Measurements from ENCODE around the gene AKAP4. TPM values are rescaled to one million over a fixed set of nuclear protein-coding genes. Genes with fewer than 3 reads are reported as not detected.

Gene AKAP4
- total RNA-seq: not detected
- long read RNA-seq: 0 reads

DNA sequence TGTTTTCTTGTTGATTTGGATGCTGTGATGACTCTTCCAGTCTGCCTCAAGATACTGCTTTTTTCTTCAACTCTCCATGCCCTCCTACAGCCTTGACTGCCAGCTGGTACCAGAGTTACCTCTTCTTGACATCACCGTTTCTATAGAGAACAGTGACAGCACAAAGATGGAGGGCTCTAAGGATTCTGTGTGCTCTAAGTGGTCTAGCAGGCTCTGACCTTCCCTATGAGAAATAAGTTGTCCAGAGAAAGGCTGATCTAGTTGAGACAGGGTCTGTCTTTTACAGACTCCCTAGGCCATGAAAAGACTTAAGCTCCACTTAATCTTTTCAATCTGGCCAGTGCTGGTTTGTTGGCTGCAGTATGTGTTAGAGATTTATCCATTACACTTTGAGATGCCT, at the start of gene AKAP4:
Gene AKAP4 (minus strand): TSS at position 101 of the 400 bp plus-strand sequence. CDS start 118 bp downstream, outside the sequence.
- ATAC-seq (ENCODE audit: poor library complexity): no peak
- no peak for DNase-seq
- intact Hi-C loops (cut with DNase I): no loop called here

DNA sequence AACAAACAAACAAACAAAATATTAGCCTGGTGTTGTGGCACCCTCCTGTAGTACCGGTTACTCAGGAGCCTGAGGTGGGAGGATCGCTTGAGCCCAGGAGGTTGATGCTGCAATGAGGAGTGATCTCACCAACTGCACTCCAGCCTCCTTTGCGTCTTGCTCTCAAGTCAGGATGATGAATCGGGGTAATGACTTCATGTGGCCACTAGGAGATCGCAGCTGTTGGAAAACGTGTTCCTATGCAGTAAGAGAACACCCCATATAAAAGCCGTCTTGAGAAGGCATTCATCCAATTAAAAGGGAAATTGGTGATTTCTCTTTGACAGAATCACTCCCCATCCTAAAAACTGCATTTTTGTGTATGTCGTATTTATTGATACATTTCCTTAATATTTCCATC, 10.7 kb upstream of the AKAP4 start:
- intact Hi-C loops (cut with DNase I): no loop called here
- DNase-seq: no peak
- ATAC-seq (ENCODE audit: poor library complexity): no peak

GRCh38 chrX:50206753-50207152, 5.9 kb upstream of the AKAP4 start:
- intact Hi-C loops (cut with DNase I): no loop called here
- ATAC-seq (ENCODE audit: poor library complexity) (no peak), DNase-seq (no peak)

DNA sequence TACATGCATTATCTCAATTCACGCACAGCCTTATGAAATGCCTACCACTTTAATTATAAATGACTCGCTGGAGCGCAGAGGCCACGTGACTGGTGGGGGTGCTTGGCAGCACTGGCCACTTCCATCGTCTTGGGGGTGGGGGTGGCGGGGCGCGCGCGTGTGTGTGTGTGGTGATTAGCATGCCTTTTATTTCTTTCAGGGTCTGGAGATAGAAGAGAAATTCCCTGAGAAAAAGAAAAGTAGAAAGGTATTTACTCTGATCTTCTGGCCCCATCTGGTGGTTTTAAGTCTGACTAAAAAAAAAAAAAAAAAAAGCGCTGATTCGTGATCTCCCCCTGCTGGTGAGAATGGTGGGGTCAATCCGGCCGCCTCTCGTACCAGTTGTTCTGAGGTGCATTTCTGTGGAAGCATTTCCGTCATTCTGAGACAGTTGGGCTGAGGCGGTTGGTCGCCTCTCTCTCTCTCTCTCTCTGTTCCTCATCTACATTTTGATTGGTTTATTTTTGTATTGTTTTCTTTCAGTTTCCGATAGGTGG, 3.6 kb upstream of the AKAP4 start, which contains the start of gene CCNB3:
Gene CCNB3 (plus strand): TSS at position 402 of the 536 bp plus-strand sequence. CDS start 80,399 bp downstream, outside the sequence.
- ATAC-seq (ENCODE audit: poor library complexity) (peak; percentile 96), DNase-seq (peak; percentile 78)
- intact Hi-C loops (cut with DNase I): no loop called here

DNA sequence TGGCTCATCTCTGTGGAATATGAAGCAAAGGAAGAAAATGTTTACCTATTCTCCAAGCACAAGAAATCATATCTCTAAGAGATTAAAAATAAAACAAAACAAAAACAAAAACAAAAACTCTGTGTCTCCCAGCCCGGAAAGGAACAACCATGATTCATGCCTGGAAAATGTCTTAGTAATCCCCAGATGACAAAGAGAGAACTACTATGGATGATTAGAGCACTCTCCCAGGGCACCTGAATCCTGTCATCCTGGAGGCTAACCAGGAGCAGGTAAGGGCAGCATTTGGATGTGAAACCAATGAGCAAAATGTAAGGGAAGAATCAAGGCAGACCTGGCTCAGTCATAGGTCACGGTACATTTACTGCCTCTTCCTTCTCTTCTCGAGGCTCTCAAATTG, 1.7 kb upstream of the AKAP4 start:
- no peak for DNase-seq
- ATAC-seq (ENCODE audit: poor library complexity): no peak
- intact Hi-C loops (cut with DNase I): no loop called here

- ATAC-seq (ENCODE audit: poor library complexity): no peak
- no peak for DNase-seq
- intact Hi-C loops (cut with DNase I): no loop called here
Observed at GRCh38 chrX:50198348-50198747, 2.5 kb downstream of the AKAP4 start.

DNA sequence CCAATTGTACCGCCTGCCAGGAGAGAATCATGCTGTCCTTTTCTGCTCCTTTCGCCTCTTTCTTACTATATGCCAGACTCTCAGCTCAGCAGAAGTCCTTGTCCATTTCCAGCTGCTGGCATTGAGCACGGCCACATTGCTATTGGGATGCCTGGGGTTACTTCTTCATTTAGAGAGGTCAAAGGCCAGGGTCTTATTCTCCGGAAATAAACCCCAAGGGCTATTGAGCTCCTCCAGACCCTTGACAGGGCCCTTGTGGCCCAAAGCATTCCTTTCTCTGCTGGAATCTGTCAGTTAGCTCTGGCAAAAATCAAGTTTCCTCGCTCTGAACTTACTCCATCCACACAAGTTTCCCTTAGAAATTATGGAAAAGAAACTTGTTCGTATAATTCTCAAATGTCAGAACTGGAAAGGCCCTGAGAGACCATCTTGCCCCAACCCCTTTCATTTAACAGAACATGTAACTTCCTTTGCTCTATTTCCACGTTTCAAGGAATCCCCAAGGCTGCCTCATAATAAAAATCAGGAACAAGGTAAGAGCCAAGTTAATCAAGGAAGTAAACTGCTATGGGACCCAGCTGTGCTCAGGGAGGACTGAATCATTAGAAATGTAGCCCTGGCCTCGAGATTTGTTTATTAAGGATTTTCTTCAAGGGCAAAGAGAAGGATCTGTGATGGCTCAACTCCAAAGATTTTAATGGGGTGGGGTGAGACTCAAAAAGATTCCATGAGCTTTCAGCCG, 11.8 kb downstream of the AKAP4 start:
- intact Hi-C loops (cut with DNase I): no loop called here
- DNase-seq: no peak

DNA sequence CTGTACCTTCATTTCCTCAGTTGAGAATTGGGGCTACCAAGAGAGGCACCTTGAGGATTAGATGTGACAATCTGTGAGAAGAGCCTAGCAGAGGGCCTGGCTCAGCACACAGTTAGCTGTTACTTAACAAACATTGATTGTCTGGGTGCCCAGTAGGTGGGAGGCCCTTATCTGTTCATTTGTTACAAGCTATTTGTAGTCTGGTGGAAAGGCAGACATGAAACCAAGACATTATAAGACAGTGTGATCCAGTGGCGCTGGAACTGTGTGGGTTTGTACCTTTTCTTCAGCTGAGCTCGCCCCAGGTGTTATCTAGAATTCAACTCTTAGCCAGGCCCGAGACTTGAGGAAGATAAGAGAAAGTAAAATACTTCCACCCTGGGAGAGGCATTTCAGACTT, 16.9 kb downstream of the AKAP4 start:
- DNase-seq (no peak), ATAC-seq (ENCODE audit: poor library complexity) (no peak)
- intact Hi-C loops (cut with DNase I): no loop called here

More for the DNA sequence above, 11.8 kb downstream of the AKAP4 start:
- ATAC-seq (ENCODE audit: poor library complexity): no peak

- no peak for ATAC-seq (ENCODE audit: poor library complexity)
- intact Hi-C loops (cut with DNase I): no loop called here
- DNase-seq: no peak
Observed at GRCh38 chrX:50180073-50180940, 20.5 kb downstream of the AKAP4 start.

- DNase-seq: no peak
- intact Hi-C loops (cut with DNase I): no loop called here
- ATAC-seq (ENCODE audit: poor library complexity): no peak
Observed at GRCh38 chrX:50169717-50170116, 31.1 kb downstream of the AKAP4 start.

DNA sequence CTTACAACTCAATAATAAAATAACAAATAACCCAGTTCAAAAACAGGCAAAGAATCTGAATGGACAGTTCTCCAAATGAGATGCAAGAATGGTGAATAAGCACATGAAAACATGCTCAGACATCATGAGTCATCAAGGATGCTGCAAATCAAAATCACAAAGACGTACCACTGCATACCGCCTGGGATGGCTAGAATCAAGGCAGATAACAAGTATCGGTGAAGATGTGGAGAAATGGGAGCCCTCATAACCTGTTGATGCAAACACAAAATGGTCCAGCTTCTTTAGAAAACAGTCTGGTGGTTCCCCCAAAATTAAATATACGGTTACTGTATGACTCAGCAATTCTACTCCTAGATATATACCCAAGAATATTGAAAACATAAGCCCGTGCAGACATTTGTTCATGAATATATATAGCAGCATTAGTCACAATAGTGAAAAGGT, 32.5 kb downstream of the AKAP4 start:
- no peak for ATAC-seq (ENCODE audit: poor library complexity)
- intact Hi-C loops (cut with DNase I): no loop called here
- DNase-seq: no peak

DNA sequence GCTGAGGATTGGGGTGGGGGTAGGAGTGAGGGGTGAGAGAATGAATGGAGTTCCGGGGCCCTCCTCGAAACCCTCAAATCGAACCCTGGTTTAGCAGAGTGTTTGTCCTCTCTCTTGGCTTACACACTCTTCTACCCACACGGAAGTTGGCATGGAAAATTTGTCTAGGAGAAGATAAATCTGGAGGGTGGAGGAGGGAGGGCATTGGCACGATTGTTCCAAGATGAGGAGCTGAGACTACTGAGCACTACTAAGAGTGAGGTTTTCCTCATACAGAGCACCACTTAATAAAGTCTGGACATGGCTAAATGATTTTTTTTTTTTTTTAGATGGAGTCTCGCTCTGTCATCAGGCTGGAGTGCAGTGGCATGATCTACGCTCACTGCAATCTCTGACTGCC, 33.4 kb downstream of the AKAP4 start:
- no peak for ATAC-seq (ENCODE audit: poor library complexity)
- DNase-seq: no peak
- intact Hi-C loops (cut with DNase I): no loop called here

DNA sequence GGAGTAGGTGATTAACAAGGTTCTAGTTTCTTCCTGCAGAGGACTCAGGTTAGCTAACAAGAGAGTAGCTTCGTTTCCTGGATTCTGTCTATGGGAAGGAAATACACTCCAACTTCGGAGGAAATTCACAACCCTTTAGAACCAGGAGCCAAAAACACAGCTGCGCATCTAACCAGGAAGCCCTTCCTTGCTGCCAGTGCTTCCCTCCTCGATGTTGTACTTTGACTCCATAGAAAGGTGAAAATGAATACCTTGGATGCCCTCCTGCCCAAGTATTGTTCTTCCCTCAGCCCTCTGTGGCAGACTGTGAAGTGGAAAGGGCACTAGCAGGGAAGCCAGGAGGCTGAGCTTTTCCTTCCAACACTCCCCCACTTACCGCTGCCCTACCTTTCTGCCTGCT, 35.1 kb downstream of the AKAP4 start:
- ATAC-seq (ENCODE audit: poor library complexity) (no peak), DNase-seq (no peak)
- intact Hi-C loops (cut with DNase I): no loop called here

GRCh38 chrX:50161127-50161526, 39.7 kb downstream of the AKAP4 start:
- no peak for DNase-seq
- ATAC-seq (ENCODE audit: poor library complexity): no peak
- intact Hi-C loops (cut with DNase I): no loop called here

GRCh38 chrX:50158593-50158992, 42.2 kb downstream of the AKAP4 start:
- ATAC-seq (ENCODE audit: poor library complexity) (no peak), DNase-seq (no peak)
- intact Hi-C loops (cut with DNase I): no loop called here

DNA sequence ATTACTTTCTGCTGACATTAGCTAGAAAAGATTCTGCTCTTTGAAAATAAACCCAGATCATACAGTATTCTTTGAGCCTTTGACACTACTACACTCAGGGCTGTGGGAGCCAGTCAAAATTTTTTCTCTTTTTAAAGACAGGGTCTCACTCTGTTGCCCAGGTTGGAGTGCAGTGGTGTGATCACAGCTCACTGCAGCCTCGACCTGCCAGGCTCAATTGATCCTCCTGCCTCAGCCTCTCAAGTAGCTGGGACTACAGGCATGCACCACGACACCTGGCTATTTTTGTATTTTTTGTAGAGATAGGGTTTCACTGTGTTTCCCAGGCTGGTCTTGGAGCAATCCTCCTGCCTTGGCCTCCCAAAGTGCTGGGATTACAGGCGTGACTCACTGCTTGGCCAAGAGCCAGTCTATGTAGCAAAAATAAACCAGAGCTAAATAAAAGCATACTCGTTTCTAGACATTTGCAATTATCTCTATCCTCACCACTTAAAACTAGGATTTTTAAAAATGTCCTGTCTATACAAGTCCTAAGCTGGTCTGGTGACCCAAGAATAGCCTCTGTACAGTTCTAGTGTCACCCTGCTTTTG, 43.2 kb downstream of the AKAP4 start:
- no peak for ATAC-seq (ENCODE audit: poor library complexity)
- intact Hi-C loops (cut with DNase I): no loop called here
- no peak for DNase-seq

- intact Hi-C loops (cut with DNase I): no loop called here
- DNase-seq (no peak), ATAC-seq (ENCODE audit: poor library complexity) (no peak)
Observed at GRCh38 chrX:50154429-50154828, 46.4 kb downstream of the AKAP4 start.

- intact Hi-C loops (cut with DNase I): no loop called here
- ATAC-seq (ENCODE audit: poor library complexity) (no peak), DNase-seq (no peak)
Observed at GRCh38 chrX:50152456-50152855, 48.4 kb downstream of the AKAP4 start.

GRCh38 chrX:50147972-50148371, 52.8 kb downstream of the AKAP4 start:
- no peak for ATAC-seq (ENCODE audit: poor library complexity)
- no peak for DNase-seq
- intact Hi-C loops (cut with DNase I): no loop called here

All from Right ventricle myocardium superior (tissue), 1 donor.